Left ventricle myocardium inferior (tissue), 1 donor: ENCODE data around the gene GLTPD2. TPM values are rescaled to one million over a fixed set of nuclear protein-coding genes. Genes with fewer than 3 reads are reported as not detected.

Experiments
- DNase-seq: peaks from one replicate; pipeline ENCODE4 v3.0.0-alpha.2; 2020
- H3K27ac ChIP-seq: fragments of 200-600 bp; replicated peaks from 2 replicates; pipeline ENCODE4 v1.8.0; 2021
- H3K27me3 ChIP-seq: fragments of 200-600 bp; 2 replicates; pipeline ENCODE4 v1.8.0; 2021; ENCODE audit warnings: low read depth
- H3K36me3 ChIP-seq: fragments of 200-600 bp; 2 replicates; pipeline ENCODE4 v1.8.0; 2021
- H3K4me1 ChIP-seq: fragments of 200-600 bp; 2 replicates; pipeline ENCODE4 v1.8.0; 2021
- H3K4me3 ChIP-seq: fragments of 200-600 bp; 2 replicates; pipeline ENCODE4 v1.8.0; 2021; ENCODE audit warnings: mild to moderate bottlenecking, moderate library complexity
- H3K9me3 ChIP-seq: fragments of 200-600 bp; replicated peaks from 2 replicates; pipeline ENCODE4 v1.8.0; 2021
- CTCF ChIP-seq: fragments of 200-600 bp; IDR thresholded peaks from 2 replicates; pipeline ENCODE4 v1.8.0; 2021; ENCODE audit warnings: antibody characterized with exemption, mild to moderate bottlenecking, borderline replicate concordance
- intact Hi-C: fragments of 100-400 bp; cut with micrococcal nuclease; formaldehyde crosslinking; loops from one replicate; pipeline ENCODE4 v1.11.0; 2022
- total RNA-seq: library from RNA; stranded (reverse); fragmentation: NEBNext Ultra II Directional; extraction: Animal tissue kit (Norgen Biotek cat#: 25700); gene quantifications from one replicate; pipeline ENCODE4 v1.2.1, GENCODE V29; 2021
- donor health status: DM: no; HTN: yes; CAD: no; lungs with severe emphysema.

GLTPD2 gene
- total RNA-seq, 1 donor from 2014 or later: not detected

GRCh38 chr17:4764595-4764994, 24.2 kb upstream of the GLTPD2 start:
- Histone ChIP-seq H3K27me3 (peaks cover 25% of the 10 kb centered on the region), H3K4me1 (no peaks in the 10 kb centered on the region), H3K4me3 (no peak overlapping the region), H3K27ac (no peak overlapping the region), H3K9me3 (no peaks in the 10 kb centered on the region), H3K36me3 (no peaks in the 10 kb centered on the region)
- no peak for DNase-seq
- no peak for TF ChIP-seq CTCF
- intact Hi-C loops: no loop called here

DNA sequence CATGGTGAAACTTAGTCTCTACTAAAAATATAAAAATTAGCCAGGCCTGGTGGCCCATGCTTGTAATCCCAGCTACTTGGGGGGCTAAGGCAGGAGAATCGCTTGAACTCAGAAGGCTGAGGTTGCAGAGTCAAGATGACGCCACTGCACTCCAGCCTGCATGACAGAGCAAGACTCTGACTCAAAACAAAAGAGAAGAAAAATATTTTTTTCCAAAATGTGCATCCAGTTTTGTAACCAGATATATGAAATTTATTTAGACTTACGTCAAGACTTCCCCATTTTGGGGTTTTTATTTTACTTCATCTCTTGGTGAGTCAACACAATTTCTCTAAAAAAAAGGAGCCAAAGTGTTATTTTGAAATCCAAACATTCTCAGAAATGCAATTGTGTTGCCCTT, 22.6 kb upstream of the GLTPD2 start:
- no peak for DNase-seq
- Histone ChIP-seq H3K36me3 (no peaks in the 10 kb centered on the region), H3K4me3 (no peak overlapping the region), H3K9me3 (no peaks in the 10 kb centered on the region), H3K27ac (peak overlapping the region; percentile 44), H3K4me1 (no peaks in the 10 kb centered on the region), H3K27me3 (peaks cover 14% of the 10 kb centered on the region)
- intact Hi-C loops: no loop called here
- no peak for TF ChIP-seq CTCF

GRCh38 chr17:4766723-4767122, 22.0 kb upstream of the GLTPD2 start:
- Histone ChIP-seq H3K9me3 (no peaks in the 10 kb centered on the region), H3K36me3 (no peaks in the 10 kb centered on the region), H3K4me3 (no peak overlapping the region), H3K4me1 (no peaks in the 10 kb centered on the region), H3K27ac (peak overlapping the region; percentile 44), H3K27me3 (peaks cover 14% of the 10 kb centered on the region)
- no peak for DNase-seq
- intact Hi-C loops: no loop called here
- no peak for TF ChIP-seq CTCF

GRCh38 chr17:4768298-4768697, 20.5 kb upstream of the GLTPD2 start:
- Histone ChIP-seq H3K27me3 (peaks cover 29% of the 10 kb centered on the region), H3K4me3 (no peak overlapping the region), H3K27ac (no peak overlapping the region), H3K4me1 (no peaks in the 10 kb centered on the region), H3K9me3 (no peaks in the 10 kb centered on the region), H3K36me3 (no peaks in the 10 kb centered on the region)
- intact Hi-C loops: no loop called here
- DNase-seq: no peak
- no peak for TF ChIP-seq CTCF

DNA sequence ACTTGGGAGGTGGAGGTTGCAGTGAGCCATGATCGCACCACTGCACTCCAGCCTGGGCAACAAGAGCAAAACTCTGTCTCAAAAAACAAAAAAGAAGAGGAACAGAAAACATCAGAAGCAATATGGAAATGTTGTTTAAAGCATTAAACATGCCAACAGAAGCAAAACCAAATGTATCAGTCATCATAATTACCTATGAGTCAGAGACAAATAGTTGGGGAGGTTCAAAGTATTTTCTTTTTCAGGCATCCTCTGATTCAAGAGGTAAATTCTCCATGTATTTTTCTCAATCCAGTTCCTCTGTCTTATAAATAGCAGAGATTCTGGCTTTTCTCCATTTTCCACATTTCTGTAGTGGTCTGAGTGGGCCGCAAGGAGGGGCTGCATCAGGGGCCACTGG, 19.1 kb upstream of the GLTPD2 start:
- Histone ChIP-seq H3K27me3 (peaks cover 42% of the 10 kb centered on the region), H3K36me3 (no peaks in the 10 kb centered on the region), H3K4me3 (no peak overlapping the region), H3K4me1 (no peaks in the 10 kb centered on the region), H3K27ac (no peak overlapping the region), H3K9me3 (no peaks in the 10 kb centered on the region)
- intact Hi-C loops: no loop called here
- DNase-seq: no peak
- no peak for TF ChIP-seq CTCF
